H9 (cell line): ENCODE measurements around the gene MEPCE. TPM values are rescaled to one million over a fixed set of nuclear protein-coding genes. Genes with fewer than 3 reads are reported as not detected.

Experiments
- DNase-seq: peaks from one replicate; pipeline ENCODE4 v3.0.0-alpha.2; 2017
- H2AFZ ChIP-seq: one replicate; pipeline ENCODE4 v1.6.1; 2013; ENCODE audit warnings: mild to moderate bottlenecking, low read length, control low read depth, moderate library complexity
- H2AK5ac ChIP-seq: 2 replicates; pipeline ENCODE4 v1.6.1; 2013; ENCODE audit warnings: low read length, control low read depth, mixed read lengths; ENCODE audit not compliant: insufficient read length
- H2BK120ac ChIP-seq: one replicate; pipeline ENCODE4 v1.6.1; 2013; ENCODE audit warnings: low read depth, mild to moderate bottlenecking, low read length, control low read depth, inconsistent platforms; ENCODE audit not compliant: poor library complexity, severe bottlenecking
- H2BK12ac ChIP-seq: 2 replicates; pipeline ENCODE4 v1.6.1; 2013; ENCODE audit warnings: low read length, control low read depth, mixed read lengths, low read depth; ENCODE audit not compliant: insufficient read length
- H2BK15ac ChIP-seq: 2 replicates; pipeline ENCODE4 v1.6.1; 2013; ENCODE audit warnings: low read depth, low read length, control low read depth
- H2BK20ac ChIP-seq: one replicate; pipeline ENCODE4 v1.6.1; 2013; ENCODE audit warnings: low read depth, mild to moderate bottlenecking, low read length, control low read depth, inconsistent platforms; ENCODE audit not compliant: poor library complexity, severe bottlenecking
- H2BK5ac ChIP-seq: 2 replicates; pipeline ENCODE4 v1.6.1; 2013; ENCODE audit warnings: low read length, control low read depth, mixed read lengths; ENCODE audit not compliant: insufficient read length
- H3K14ac ChIP-seq: 2 replicates; pipeline ENCODE4 v1.6.1; 2013; ENCODE audit warnings: low read length, control low read depth; ENCODE audit not compliant: insufficient read depth
- H3K18ac ChIP-seq: 2 replicates; pipeline ENCODE4 v1.6.1; 2013; ENCODE audit warnings: low read depth, mild to moderate bottlenecking, mixed read lengths, low read length, control low read depth; ENCODE audit not compliant: insufficient read length
- H3K23ac ChIP-seq: 2 replicates; pipeline ENCODE4 v1.6.1; 2013; ENCODE audit warnings: low read length, control low read depth, mixed read lengths, low read depth; ENCODE audit not compliant: insufficient read length
- H3K23me2 ChIP-seq: 2 replicates; pipeline ENCODE4 v1.6.1; 2013; ENCODE audit warnings: low read depth, mild to moderate bottlenecking, mixed read lengths, low read length, control low read depth; ENCODE audit not compliant: insufficient read length, poor library complexity, severe bottlenecking
- H3K27ac ChIP-seq: 2 replicates; pipeline ENCODE4 v1.5.1; 2013; ENCODE audit warnings: low read length, control low read depth, mixed read lengths, low read depth; ENCODE audit not compliant: insufficient read length
- H3K27me3 ChIP-seq: 2 replicates; pipeline ENCODE4 v1.6.1; 2013; ENCODE audit warnings: low read length, control low read depth, inconsistent platforms; ENCODE audit not compliant: insufficient read depth
- H3K4ac ChIP-seq: 2 replicates; pipeline ENCODE4 v1.6.1; 2013; ENCODE audit warnings: low read depth, mild to moderate bottlenecking, control low read depth, inconsistent platforms, low read length, moderate library complexity
- H3K4me1 ChIP-seq: 2 replicates; pipeline ENCODE4 v1.6.1; 2013; ENCODE audit warnings: low read length, control low read depth, inconsistent platforms; ENCODE audit not compliant: insufficient read depth
- H3K4me2 ChIP-seq: 2 replicates; pipeline ENCODE4 v1.6.1; 2013; ENCODE audit warnings: low read length, control low read depth, mixed read lengths; ENCODE audit not compliant: insufficient read length, insufficient read depth
- H3K56ac ChIP-seq: 2 replicates; pipeline ENCODE4 v1.6.1; 2013; ENCODE audit warnings: low read depth, mild to moderate bottlenecking, mixed read lengths, low read length, control low read depth; ENCODE audit not compliant: insufficient read length
- H3K79me1 ChIP-seq: 2 replicates; pipeline ENCODE4 v1.6.1; 2013; ENCODE audit warnings: low read depth, mild to moderate bottlenecking, moderate library complexity, low read length, control low read depth, inconsistent platforms; ENCODE audit not compliant: insufficient read depth, poor library complexity, severe bottlenecking
- H3K79me2 ChIP-seq: 2 replicates; pipeline ENCODE4 v1.6.1; 2013; ENCODE audit warnings: low read length, control low read depth, inconsistent platforms; ENCODE audit not compliant: insufficient read depth
- H3K9ac ChIP-seq: 2 replicates; pipeline ENCODE4 v1.6.1; 2013; ENCODE audit warnings: low read length, control low read depth, mixed read lengths; ENCODE audit not compliant: insufficient read length; ENCODE audit errors: extremely low read depth
- H3K9me3 ChIP-seq: one replicate; pipeline ENCODE4 v1.6.1; 2013; ENCODE audit warnings: low read depth, low read length, inconsistent platforms; ENCODE audit not compliant: control insufficient read depth
- H3T11ph ChIP-seq: one replicate; pipeline ENCODE4 v1.6.1; 2013; ENCODE audit warnings: mild to moderate bottlenecking, low read length, control low read depth, inconsistent platforms
- H4K20me1 ChIP-seq: one replicate; pipeline ENCODE4 v1.6.1; 2013; ENCODE audit not compliant: control insufficient read depth, insufficient read length, insufficient read depth
- H4K5ac ChIP-seq: 2 replicates; pipeline ENCODE4 v1.6.1; 2013; ENCODE audit warnings: low read depth, mild to moderate bottlenecking, mixed read lengths, low read length, control low read depth; ENCODE audit not compliant: insufficient read length
- H4K8ac ChIP-seq: replicated peaks from 2 replicates; pipeline ENCODE4 v1.6.1; 2013; ENCODE audit warnings: low read length, control low read depth, mixed read lengths, low read depth; ENCODE audit not compliant: insufficient read length
- H4K91ac ChIP-seq: 2 replicates; pipeline ENCODE4 v1.6.1; 2013; ENCODE audit warnings: low read depth, mild to moderate bottlenecking, moderate library complexity, mixed read lengths, low read length, control low read depth; ENCODE audit not compliant: insufficient read length
- H3K27ac Mint-ChIP-seq, 3 experiments: 2 replicates in 2 of 3; 3 replicates in 1 of 3; pipeline ENCODE4 v1.8.0; 2020 to 2021; ENCODE audit warnings: mixed read lengths in 3 of 3, mild to moderate bottlenecking in 1 of 3, moderate library complexity in 1 of 3
- H3K27me3 Mint-ChIP-seq: 2 replicates; pipeline ENCODE4 v1.8.0; 2021; ENCODE audit warnings: low read depth, mild to moderate bottlenecking, moderate library complexity, mixed read lengths
- H3K36me3 Mint-ChIP-seq, 3 experiments: 2 replicates in 2 of 3; 3 replicates in 1 of 3; pipeline ENCODE4 v1.8.0; 2020 to 2021; ENCODE audit warnings: low read depth in 3 of 3, mixed read lengths in 3 of 3; ENCODE audit not compliant: insufficient read depth in 1 of 3
- H3K4me1 Mint-ChIP-seq, 2 experiments: 2 replicates each; pipeline ENCODE4 v1.8.0; 2020; ENCODE audit warnings: mixed read lengths in 2 of 2
- H3K4me3 Mint-ChIP-seq, 2 experiments: 2 replicates in 1 of 2; 3 replicates in 1 of 2; pipeline ENCODE4 v1.8.0; 2020 to 2021; ENCODE audit warnings: mild to moderate bottlenecking in 2 of 2, mixed read lengths in 2 of 2, moderate library complexity in 1 of 2
- H3K9me3 Mint-ChIP-seq, 2 experiments: 2 replicates in 1 of 2; 3 replicates in 1 of 2; pipeline ENCODE4 v1.8.0; 2020; ENCODE audit warnings: mild to moderate bottlenecking in 2 of 2, mixed read lengths in 2 of 2, moderate library complexity in 1 of 2
- CTCF ChIP-seq: fragments of 200-600 bp; sonication (generic); conservative IDR thresholded peaks from 3 replicates; pipeline ENCODE4 v1.8.0; 2021; ENCODE audit warnings: antibody characterized with exemption, mild to moderate bottlenecking
- WGBS: extraction: QIAGEN DNeasy Blood & Tissue Kit; methylation state at CpG from one replicate; pipeline ENCODE4 v1.1.7; 2013; ENCODE audit warnings: missing lambda C conversion rate, low lambda C conversion rate, mixed read lengths; ENCODE audit not compliant: insufficient read length; ENCODE audit errors: extremely low coverage; 5-methylcytosine and 5-hydroxymethylcytosine counted together
- total RNA-seq: library from RNA; stranded (reverse); gene quantifications from 2 replicates; pipeline ENCODE4 v1.2.1, GENCODE V29; 2021

The MEPCE gene
- total RNA-seq, 1 experiment from 2014 or later: 68.0 TPM

GRCh38 chr7:100428199-100428966 lies 1.2 kb upstream of the MEPCE start, which contains the start of gene ZCWPW1:
TSS of gene ZCWPW1 (minus strand) at chr7:100428703. CDS start at chr7:100420649, 8,054 bp downstream.
- Histone ChIP-seq H3K14ac (peak within 1 kb of the TSS; percentile 95), H2BK5ac (no peak within 1 kb of the TSS), H3K9ac (peak within 1 kb of the TSS; percentile 86), H3K4me2 (peak within 1 kb of the TSS; percentile 68), H4K20me1 (no peaks in the 10 kb centered on the region), H2BK15ac (no peak within 1 kb of the TSS), H2AFZ (no peak within 1 kb of the TSS), H4K91ac (no peak within 1 kb of the TSS), H3K27ac (peak within 1 kb of the TSS; percentile 68), H3K4me1 (no peaks in the 10 kb centered on the region), H2BK120ac (no peak within 1 kb of the TSS), H3K9me3 (no peaks in the 10 kb centered on the region), H3K18ac (peak within 1 kb of the TSS; percentile 97), H2AK5ac (no peak within 1 kb of the TSS), H4K8ac (no peak within 1 kb of the TSS), H2BK12ac (no peak within 1 kb of the TSS), H3T11ph (no peak within 1 kb of the TSS), H3K56ac (no peak within 1 kb of the TSS), H3K79me2 (no peaks in the 10 kb centered on the region; the same call in 1 of the 2 replicates), H2BK20ac (no peak within 1 kb of the TSS), H3K4ac (no peak within 1 kb of the TSS; the same call in 1 of the 2 replicates), H3K23me2 (peaks cover 4% of the 10 kb centered on the region), H3K79me1 (peaks cover 3% of the 10 kb centered on the region), H4K5ac (no peak within 1 kb of the TSS), H3K23ac (no peak within 1 kb of the TSS), H3K27me3 (no peaks in the 10 kb centered on the region)
- H3K27ac Mint-ChIP-seq: peak within 1 kb of the TSS; percentile 100
- TF ChIP-seq CTCF: no peak
- peaks cover 25% of the 10 kb centered on the region for H3K27me3 Mint-ChIP-seq
- peaks cover 21 to 30% (median 24%) of the 10 kb centered on the region in 3 experiments for H3K36me3 Mint-ChIP-seq
- DNase-seq: peak; percentile 96
- no CpG with 5 or more reads among the region's 66 CpGs for WGBS
- H3K4me3 Mint-ChIP-seq: peak within 1 kb of the TSS; percentile 95 to 98
- H3K4me1 Mint-ChIP-seq: peaks cover 28% of the 10 kb centered on the region in 2 experiments
- peaks cover 4 to 14% of the 10 kb centered on the region in 2 experiments; a peak in 3 of 5 replicates for H3K9me3 Mint-ChIP-seq
